ENCODE measurements around the gene RBPJL. TPM values are rescaled to one million over a fixed set of nuclear protein-coding genes. Genes with fewer than 3 reads are reported as not detected.

RBPJL gene
- total RNA-seq, 1 experiment from 2014 or later, result 0.85 TPM

- TF ChIP-seq ATF2 (CRISPR knock-in tag; IDR thresholded peaks at IDR 0.05; ENCODE audit: borderline replicate concordance, low read depth), result no peak
- TF ChIP-seq ZBTB43 (CRISPR knock-in tag; IDR thresholded peaks at IDR 0.05), result no peak
- no peak for TF ChIP-seq SP1 (CRISPR knock-in tag; conservative IDR thresholded peaks at IDR 0.05)
- no peak for TF ChIP-seq E2F1 (CRISPR knock-in tag; IDR thresholded peaks at IDR 0.05)
- no peak for TF ChIP-seq TCF7 (CRISPR knock-in tag; IDR thresholded peaks at IDR 0.05; ENCODE audit: low read depth)
- no peak for TF ChIP-seq CDX4 (CRISPR knock-in tag; IDR thresholded peaks at IDR 0.05; ENCODE audit: borderline replicate concordance)
- TF ChIP-seq MLX (CRISPR knock-in tag; IDR thresholded peaks at IDR 0.05), result no peak
- no peak for TF ChIP-seq AR (CRISPR knock-in tag; IDR thresholded peaks at IDR 0.05)
- TF ChIP-seq ARID4B (CRISPR knock-in tag; IDR thresholded peaks at IDR 0.05; ENCODE audit: borderline replicate concordance), result no peak
- TF ChIP-seq JAZF1 (CRISPR knock-in tag; IDR thresholded peaks at IDR 0.05), result no peak
These were observed 1.6 kb downstream of the RBPJL start, which contains the start of gene MATN4 (continued) for GRCh38 chr20:45308117-45308778.

- peaks cover 39% of the 10 kb centered on the region for H3K27me3 Mint-ChIP-seq (ENCODE audit: low read depth)
- H3K9me3 Mint-ChIP-seq, result no peaks in the 10 kb centered on the region
- no peaks in the 10 kb centered on the region for H3K36me3 Mint-ChIP-seq
- H3K4me1 Mint-ChIP-seq, result peaks cover 22% of the 10 kb centered on the region
- DNase-seq (ENCODE audit: low spot score), result no peak
- CTCF ChIA-PET, result interaction anchor here (1.2 to 4.0 kb wide), 5 partner anchors 17 to 156 kb away, joined by 3 to 61 read pairs (median 5); no protein-coding TSS in a partner anchor
- no peak overlapping the region for H3K4me3 Mint-ChIP-seq
- ATAC-seq, result no peak
- no peak overlapping the region for H3K27ac Mint-ChIP-seq
- POLR2A ChIA-PET, result no interaction called here
- TF ChIP-seq KAT7 (CRISPR knock-in tag; IDR thresholded peaks at IDR 0.05; ENCODE audit: borderline replicate concordance), result no peak
- TF ChIP-seq GTF2I (CRISPR knock-in tag; conservative IDR thresholded peaks at IDR 0.05), result no peak
- TF ChIP-seq CREB1 (CRISPR knock-in tag; IDR thresholded peaks at IDR 0.05), result no peak
- TF ChIP-seq ZNF425 (CRISPR knock-in tag; conservative IDR thresholded peaks at IDR 0.05), result no peak
- TF ChIP-seq ARID4B (CRISPR knock-in tag; IDR thresholded peaks at IDR 0.05; ENCODE audit: borderline replicate concordance), result no peak
- TF ChIP-seq SP1 (CRISPR knock-in tag; conservative IDR thresholded peaks at IDR 0.05), result no peak
These were observed 2.4 kb downstream of the RBPJL start for GRCh38 chr20:45309075-45309474.

Data from WTC11 (cell line).